ENCODE measurements around the gene RNF213.
A peak's percentile ranks its signal among the peaks of the same experiment; 100 is the strongest.

Gene RNF213

GRCh38 chr17:80413771-80414507 is 153.3 kb downstream of the RNF213 start:
- DNase-seq (ENCODE audit: low read depth), result no peak
- peak overlapping the region; percentile 96 for H3K4me3 ChIP-seq (ENCODE audit: control insufficient read depth, low read depth, low read length)
- TF ChIP-seq CTCF (conservative IDR thresholded peaks at IDR 0.05; ENCODE audit: control insufficient read depth, insufficient read depth, low read depth, low read length), result no peak

GRCh38 chr17:80414508-80414802 is 153.8 kb downstream of the RNF213 start:
- peak overlapping the region; percentile 96 for H3K4me3 ChIP-seq (ENCODE audit: control insufficient read depth, low read depth, low read length)
- no peak for DNase-seq (ENCODE audit: low read depth)
- TF ChIP-seq CTCF (conservative IDR thresholded peaks at IDR 0.05; ENCODE audit: control insufficient read depth, insufficient read depth, low read depth, low read length), result no peak

GRCh38 chr17:80414803-80415625 is 154.4 kb downstream of the RNF213 start, which contains the start of gene ENDOV:
Gene ENDOV (plus strand): TSS chr17:80415167. CDS start chr17:80415195, 28 bp downstream.
- peak within 1 kb of the TSS; percentile 96 for H3K4me3 ChIP-seq (ENCODE audit: control insufficient read depth, low read depth, low read length)
- TF ChIP-seq CTCF (conservative IDR thresholded peaks at IDR 0.05; ENCODE audit: control insufficient read depth, insufficient read depth, low read depth, low read length), result no peak

DNA sequence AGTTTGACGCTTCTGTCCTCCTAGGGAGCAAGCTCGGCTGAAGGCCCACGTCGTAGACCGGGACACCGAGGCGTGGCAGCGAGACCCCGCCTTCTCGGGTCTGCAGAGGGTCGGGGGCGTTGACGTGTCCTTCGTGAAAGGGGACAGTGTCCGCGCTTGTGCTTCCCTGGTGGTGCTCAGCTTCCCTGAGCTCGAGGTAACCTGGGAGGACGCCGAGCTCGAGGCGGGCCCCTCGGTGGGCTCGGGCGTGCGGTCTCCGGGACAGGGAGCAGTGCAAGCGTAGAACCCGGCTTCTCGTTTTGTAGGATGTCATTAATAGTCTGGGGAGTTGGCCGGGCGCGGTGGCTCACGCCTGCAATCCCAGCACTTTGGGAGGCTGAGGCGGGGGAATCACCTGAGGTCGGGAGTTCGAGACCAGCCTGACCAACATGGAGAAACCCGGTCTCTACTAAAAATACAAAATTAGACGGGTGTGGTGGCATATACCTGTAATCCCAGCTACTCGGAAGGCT is 155.0 kb downstream of the RNF213 start:
- no peak for DNase-seq (ENCODE audit: low read depth)

More at GRCh38 chr17:80414803-80415625, 154.4 kb downstream of the RNF213 start, which contains the start of gene ENDOV:
- peak; percentile 88 for DNase-seq (ENCODE audit: low read depth)

GRCh38 chr17:80416260-80416939 is 155.7 kb downstream of the RNF213 start:
- H3K4me3 ChIP-seq (ENCODE audit: control insufficient read depth, low read depth, low read length), result peak overlapping the region; percentile 96
- TF ChIP-seq CTCF (conservative IDR thresholded peaks at IDR 0.05; ENCODE audit: control insufficient read depth, insufficient read depth, low read depth, low read length), result no peak

More for the DNA sequence above, 155.0 kb downstream of the RNF213 start:
- no peak for TF ChIP-seq CTCF (conservative IDR thresholded peaks at IDR 0.05; ENCODE audit: control insufficient read depth, insufficient read depth, low read depth, low read length)
- peak overlapping the region; percentile 96 for H3K4me3 ChIP-seq (ENCODE audit: control insufficient read depth, low read depth, low read length)

DNA sequence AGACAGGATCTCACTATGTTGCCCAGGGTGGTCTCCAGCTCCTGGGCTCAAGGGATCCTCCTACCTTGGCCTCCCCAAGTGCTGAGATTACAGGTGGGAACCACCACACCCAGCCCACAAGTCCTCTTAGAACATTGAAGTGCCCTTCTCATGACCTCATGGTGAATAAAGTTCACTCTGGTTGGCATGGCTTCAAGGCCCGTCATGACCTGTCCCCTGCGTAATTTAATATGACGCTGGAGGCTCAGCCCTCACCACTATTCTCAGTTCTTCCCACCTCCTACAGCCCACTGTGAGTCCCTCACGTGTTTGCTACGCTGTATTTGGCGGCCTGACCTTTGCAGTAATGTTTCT is 156.3 kb downstream of the RNF213 start:
- no peak for DNase-seq (ENCODE audit: low read depth)
- no peak overlapping the region for H3K4me3 ChIP-seq (ENCODE audit: control insufficient read depth, low read depth, low read length)
- TF ChIP-seq CTCF (conservative IDR thresholded peaks at IDR 0.05; ENCODE audit: control insufficient read depth, insufficient read depth, low read depth, low read length), result no peak

More at GRCh38 chr17:80416260-80416939, 155.7 kb downstream of the RNF213 start:
- DNase-seq (ENCODE audit: low read depth), result no peak
